ENCODE measurements around the gene MRPL21. TPM values are rescaled to one million over a fixed set of nuclear protein-coding genes. Genes with fewer than 3 reads are reported as not detected.

The MRPL21 gene
- polyA plus RNA-seq, 2 of the 4 experiments (the other 2 are of a cell fraction) = 116 to 131 TPM

GRCh38 chr11:68844801-68845200, 58.8 kb downstream of the MRPL21 start:
- ChIA-PET CTCF (interaction anchor here (0.6 kb wide), 1 partner anchor 42 kb away, joined by 3 read pairs; no protein-coding TSS in a partner anchor), POLR2A (no interaction called here)
- DNase-seq (ENCODE audit: low read depth in 1 of 2, low spot score in 1 of 2) = no peak
- TF ChIP-seq EHMT2 (IDR thresholded peaks at IDR 0.05; ENCODE audit: low read depth) (no peak), ZFP36 (IDR thresholded peaks at IDR 0.05; ENCODE audit: borderline replicate concordance, partially characterized antibody) (no peak)
- WGBS (ENCODE audit: missing lambda C conversion rate) = 83% methylated on average over 6 of the region's 6 CpGs
- H3K27ac ChIP-seq = no peak overlapping the region
- no peaks in the 10 kb centered on the region for H3K9me3 ChIP-seq
- H3K4me2 ChIP-seq = no peak overlapping the region
- ATAC-seq = no peak
- no peak for FAIRE-seq
- no peak overlapping the region for H3K4me3 ChIP-seq
- peaks cover 10% of the 10 kb centered on the region for H3K4me1 ChIP-seq

- FAIRE-seq (no peak), DNase-seq (ENCODE audit: low read depth in 1 of 2, low spot score in 1 of 2) (no peak), ATAC-seq (no peak)
- Histone ChIP-seq H3K9me3 (no peaks in the 10 kb centered on the region), H3K4me2 (peak overlapping the region; percentile 41; the same call in 1 of the 3 replicates), H3K4me3 (no peak overlapping the region), H3K27ac (no peak overlapping the region), H3K4me1 (peaks cover 14% of the 10 kb centered on the region)
- ChIA-PET POLR2A (no interaction called here), CTCF (interaction anchor here (0.6 kb wide), 1 partner anchor 41 kb away, joined by 3 read pairs; no protein-coding TSS in a partner anchor)
- TF ChIP-seq CHD4 (IDR thresholded peaks at IDR 0.05; ENCODE audit: borderline replicate concordance) = no peak
- TF ChIP-seq HES2 (IDR thresholded peaks at IDR 0.05) = no peak
- TF ChIP-seq TP53 (CRISPR knock-in tag; IDR thresholded peaks at IDR 0.05) = no peak
- TF ChIP-seq RFX5 (IDR thresholded peaks at IDR 0.05) = no peak
- no peak for TF ChIP-seq HOXB13 (CRISPR knock-in tag; IDR thresholded peaks at IDR 0.05; ENCODE audit: low read depth)
- TF ChIP-seq MAZ (IDR thresholded peaks at IDR 0.05; ENCODE audit: borderline replicate concordance, low read depth, low read length) = no peak
- TF ChIP-seq MYC (IDR thresholded peaks at IDR 0.05; ENCODE audit: borderline replicate concordance, low read length) = no peak
- no peak for TF ChIP-seq MAFK (IDR thresholded peaks at IDR 0.05; ENCODE audit: partially characterized antibody)
- no peak for TF ChIP-seq RCOR1 (IDR thresholded peaks at IDR 0.05; ENCODE audit: low read depth, low read length)
- no peak for TF ChIP-seq KDM5A (IDR thresholded peaks at IDR 0.05)
- no peak for TF ChIP-seq NFE2L2 (conservative IDR thresholded peaks at IDR 0.05; ENCODE audit: low read length)
- TF ChIP-seq EHMT2 (IDR thresholded peaks at IDR 0.05; ENCODE audit: low read depth) = no peak
- no peak for TF ChIP-seq CBX8 (IDR thresholded peaks at IDR 0.05)
- 83% methylated on average over 3 of the region's 3 CpGs for WGBS (ENCODE audit: missing lambda C conversion rate)
Observed at GRCh38 chr11:68844376-68844775, 59.3 kb downstream of the MRPL21 start.

GRCh38 chr11:68843703-68844312, 59.8 kb downstream of the MRPL21 start:
- Histone ChIP-seq H3K9me3 (no peaks in the 10 kb centered on the region), H3K4me1 (peaks cover 14% of the 10 kb centered on the region), H3K4me2 (peak overlapping the region; percentile 41), H3K27ac (0 out of 6 replicates have a peak overlapping the region, but pooled peaks of 1 of the 2 experiments have one; percentile 10), H3K4me3 (no peak overlapping the region)
- TF ChIP-seq FOSB (CRISPR knock-in tag; IDR thresholded peaks at IDR 0.05) (no peak), CHD2 (IDR thresholded peaks at IDR 0.05; ENCODE audit: low read length, partially characterized antibody) (no peak), MAX (IDR thresholded peaks at IDR 0.05) (0 out of 2 replicates have a peak, but pooled peaks have one; percentile 17), RAD21 (conservative IDR thresholded peaks at IDR 0.05 in 1 of 2, IDR thresholded peaks at IDR 0.05 in 1 of 2) (peak; percentile 33 to 40; a peak in 2 of 5 replicates), RCOR1 (IDR thresholded peaks at IDR 0.05; ENCODE audit: low read depth, low read length) (no peak), SMC3 (IDR thresholded peaks at IDR 0.05) (peak; percentile 26; the same call in 1 of the 3 replicates), TP53 (CRISPR knock-in tag; IDR thresholded peaks at IDR 0.05) (no peak), MYC (IDR thresholded peaks at IDR 0.05; ENCODE audit: borderline replicate concordance, low read length) (no peak), RNF2 (IDR thresholded peaks at IDR 0.05; ENCODE audit: borderline replicate concordance, low read depth) (no peak)
- TF ChIP-seq, protein P1, sequence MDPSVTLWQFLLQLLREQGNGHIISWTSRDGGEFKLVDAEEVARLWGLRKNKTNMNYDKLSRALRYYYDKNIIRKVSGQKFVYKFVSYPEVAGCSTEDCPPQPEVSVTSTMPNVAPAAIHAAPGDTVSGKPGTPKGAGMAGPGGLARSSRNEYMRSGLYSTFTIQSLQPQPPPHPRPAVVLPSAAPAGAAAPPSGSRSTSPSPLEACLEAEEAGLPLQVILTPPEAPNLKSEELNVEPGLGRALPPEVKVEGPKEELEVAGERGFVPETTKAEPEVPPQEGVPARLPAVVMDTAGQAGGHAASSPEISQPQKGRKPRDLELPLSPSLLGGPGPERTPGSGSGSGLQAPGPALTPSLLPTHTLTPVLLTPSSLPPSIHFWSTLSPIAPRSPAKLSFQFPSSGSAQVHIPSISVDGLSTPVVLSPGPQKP (IDR thresholded peaks at IDR 0.05; ENCODE audit: low read depth, low read length) = no peak
- ATAC-seq = peak in 1 of 2 experiments; percentile 42; a peak in 3 of 6 replicates
- FAIRE-seq = no peak
- CTCF ChIA-PET = interaction anchor here (0.6 to 1.0 kb wide), 2 partner anchors 41 to 62 kb away, joined by 3 read pairs; no protein-coding TSS in a partner anchor
- POLR2A ChIA-PET = no interaction called here
- WGBS (ENCODE audit: missing lambda C conversion rate) = 76% methylated on average over 29 of the region's 54 CpGs
- DNase-seq (ENCODE audit: low read depth in 1 of 2, low spot score in 1 of 2) = peak in 1 of 2 experiments; percentile 51

Measured in A549 (cell line).